Mesenchymal stem cell (in vitro differentiated cells and primary cell): Measurements from ENCODE around the gene BAZ1B.

ENCODE experiments used
- DNase-seq: peaks from one replicate; pipeline ENCODE4 v3.0.0-alpha.2; 2013
- H2AFZ ChIP-seq: one replicate; pipeline ENCODE4 v1.6.1; 2013; ENCODE audit warnings: low read depth, mild to moderate bottlenecking, control low read depth, inconsistent platforms, low read length, moderate library complexity
- H2AK5ac ChIP-seq: 2 replicates; pipeline ENCODE4 v1.6.1; 2013; ENCODE audit warnings: low read length, moderate library complexity, mild to moderate bottlenecking, inconsistent platforms; ENCODE audit not compliant: severe bottlenecking
- H2BK120ac ChIP-seq: one replicate; pipeline ENCODE4 v1.6.1; 2013; ENCODE audit warnings: low read depth, mild to moderate bottlenecking, inconsistent platforms, low read length, moderate library complexity
- H2BK12ac ChIP-seq, 2 experiments: one replicate each; pipeline ENCODE4 v1.6.1; 2013; ENCODE audit warnings: inconsistent platforms in 2 of 2, low read length in 2 of 2, mild to moderate bottlenecking in 2 of 2, moderate library complexity in 2 of 2, control low read depth in 1 of 2
- H2BK15ac ChIP-seq: one replicate; pipeline ENCODE4 v1.6.1; 2013; ENCODE audit warnings: mild to moderate bottlenecking, low read depth, inconsistent platforms; ENCODE audit not compliant: poor library complexity, severe bottlenecking
- H2BK5ac ChIP-seq: 2 replicates; pipeline ENCODE4 v1.6.1; 2013; ENCODE audit warnings: low read depth, mild to moderate bottlenecking, low read length, control low read depth, inconsistent platforms; ENCODE audit not compliant: poor library complexity, severe bottlenecking
- H3K14ac ChIP-seq, 2 experiments: one replicate each; pipeline ENCODE4 v1.6.1; 2013; ENCODE audit warnings: inconsistent platforms in 2 of 2, low read length in 2 of 2, control low read depth in 1 of 2, mild to moderate bottlenecking in 1 of 2, moderate library complexity in 1 of 2
- H3K18ac ChIP-seq, 2 experiments: one replicate each; pipeline ENCODE4 v1.6.1; 2013; ENCODE audit warnings: inconsistent platforms in 2 of 2, low read length in 2 of 2, control low read depth in 1 of 2, low read depth in 1 of 2, mild to moderate bottlenecking in 1 of 2
- H3K23ac ChIP-seq, 2 experiments: one replicate each; pipeline ENCODE4 v1.6.1; 2013; ENCODE audit warnings: inconsistent platforms in 2 of 2, low read length in 2 of 2, mild to moderate bottlenecking in 2 of 2, moderate library complexity in 2 of 2, control low read depth in 1 of 2
- H3K27ac ChIP-seq: 2 replicates; pipeline ENCODE4 v1.5.1; 2013; ENCODE audit warnings: mild to moderate bottlenecking, moderate library complexity, low read length, control low read depth, inconsistent platforms; ENCODE audit not compliant: poor library complexity, severe bottlenecking
- H3K27me3 ChIP-seq, 2 experiments: 2 replicates each; pipeline versions ENCODE4 v1.6.1 to v1.7.0; 2013; ENCODE audit warnings: low read length in 2 of 2, mild to moderate bottlenecking in 2 of 2, moderate library complexity in 2 of 2, control low read depth in 1 of 2, inconsistent platforms in 1 of 2; ENCODE audit not compliant: control insufficient read depth in 1 of 2, insufficient read depth in 1 of 2
- H3K36me3 ChIP-seq, 2 experiments: 2 replicates each; pipeline versions ENCODE4 v1.6.1 to v1.7.0; 2013; ENCODE audit warnings: low read length in 2 of 2, control low read depth in 1 of 2, inconsistent platforms in 1 of 2, low read depth in 1 of 2, mild to moderate bottlenecking in 1 of 2; ENCODE audit not compliant: insufficient read depth in 2 of 2, control insufficient read depth in 1 of 2
- H3K4ac ChIP-seq, 2 experiments: one replicate each; pipeline ENCODE4 v1.6.1; 2013; ENCODE audit warnings: inconsistent platforms in 2 of 2, low read length in 2 of 2, mild to moderate bottlenecking in 2 of 2, moderate library complexity in 2 of 2, control low read depth in 1 of 2, low read depth in 1 of 2
- H3K4me1 ChIP-seq: 2 replicates; pipeline ENCODE4 v1.6.1; 2013; ENCODE audit warnings: low read depth, low read length, control low read depth; ENCODE audit not compliant: control insufficient read depth, insufficient read depth
- H3K4me2 ChIP-seq: 2 replicates; pipeline ENCODE4 v1.6.1; 2013; ENCODE audit warnings: low read length, mild to moderate bottlenecking, inconsistent platforms; ENCODE audit not compliant: poor library complexity, severe bottlenecking
- H3K4me3 ChIP-seq, 2 experiments: 2 replicates each; pipeline versions ENCODE4 v1.5.1 to v1.7.0; 2013; ENCODE audit warnings: low read length in 2 of 2, mild to moderate bottlenecking in 2 of 2, control low read depth in 1 of 2, low read depth in 1 of 2; ENCODE audit not compliant: insufficient read depth in 1 of 2
- H3K79me1 ChIP-seq: replicated peaks from 2 replicates; pipeline ENCODE4 v1.6.1; 2013; ENCODE audit warnings: mild to moderate bottlenecking, control low read depth, low read length, inconsistent platforms; ENCODE audit not compliant: poor library complexity, severe bottlenecking
- H3K9ac ChIP-seq: 2 replicates; pipeline ENCODE4 v1.7.0; 2013; ENCODE audit warnings: mild to moderate bottlenecking, low read length, moderate library complexity
- H3K9me3 ChIP-seq: 2 replicates; pipeline ENCODE4 v1.7.0; 2013; ENCODE audit warnings: mild to moderate bottlenecking, low read length; ENCODE audit not compliant: control insufficient read depth
- H4K8ac ChIP-seq: one replicate; pipeline ENCODE4 v1.6.1; 2013; ENCODE audit warnings: inconsistent platforms, mild to moderate bottlenecking, low read length, moderate library complexity
- H4K91ac ChIP-seq: one replicate; pipeline ENCODE4 v1.6.1; 2013; ENCODE audit warnings: mild to moderate bottlenecking, low read length, inconsistent platforms
- WGBS: methylation state at CpG from one replicate; pipeline ENCODE4 v1.1.7; 2013; ENCODE audit warnings: mixed read lengths; 5-methylcytosine and 5-hydroxymethylcytosine counted together

The BAZ1B gene

GRCh38 chr7:73442222-73442902 lies 79.7 kb downstream of the BAZ1B start:
- H2AK5ac ChIP-seq: no peak overlapping the region
- no peaks in the 10 kb centered on the region for H3K9me3 ChIP-seq
- no peak overlapping the region for H3K4me3 ChIP-seq
- H2AFZ ChIP-seq: no peak overlapping the region
- no peak for DNase-seq
- H3K23ac ChIP-seq: no peak overlapping the region
- H3K4me2 ChIP-seq: no peak overlapping the region
- no peak overlapping the region for H2BK5ac ChIP-seq
- H3K36me3 ChIP-seq: peaks cover 72 to 85% of the 10 kb centered on the region in 2 experiments
- no peak overlapping the region for H4K91ac ChIP-seq
- H3K18ac ChIP-seq: no peak overlapping the region
- no peak overlapping the region for H2BK120ac ChIP-seq
- no peak overlapping the region for H3K9ac ChIP-seq
- peaks cover 27% of the 10 kb centered on the region for H3K79me1 ChIP-seq
- no peak overlapping the region for H3K14ac ChIP-seq
- no peaks in the 10 kb centered on the region for H3K27me3 ChIP-seq
- WGBS: 91% methylated on average over 13 of the region's 13 CpGs
- H2BK12ac ChIP-seq: no peak overlapping the region
- no peak overlapping the region for H4K8ac ChIP-seq
- peaks cover 4% of the 10 kb centered on the region for H3K4me1 ChIP-seq
- no peak overlapping the region for H3K4ac ChIP-seq
- H2BK15ac ChIP-seq: no peak overlapping the region
- no peak overlapping the region for H3K27ac ChIP-seq

- Histone ChIP-seq H3K18ac (no peak overlapping the region), H3K9ac (no peak overlapping the region), H3K27me3 (peaks cover 0 to 17% of the 10 kb centered on the region in 2 experiments), H3K4me2 (no peak overlapping the region), H2BK120ac (no peak overlapping the region), H3K79me1 (peaks cover 10% of the 10 kb centered on the region), H2AK5ac (no peak overlapping the region), H4K91ac (no peak overlapping the region), H2BK15ac (no peak overlapping the region), H2BK5ac (no peak overlapping the region), H4K8ac (peak overlapping the region; percentile 39), H3K27ac (no peak overlapping the region), H3K4me3 (no peak overlapping the region), H3K4me1 (peaks cover 25% of the 10 kb centered on the region), H3K23ac (no peak overlapping the region), H3K9me3 (peaks cover 4% of the 10 kb centered on the region), H3K14ac (no peak overlapping the region), H2BK12ac (no peak overlapping the region), H3K36me3 (peaks cover 54 to 55% of the 10 kb centered on the region in 2 experiments), H3K4ac (no peak overlapping the region), H2AFZ (no peak overlapping the region)
- WGBS: 92% methylated on average over 6 of the region's 7 CpGs
- no peak for DNase-seq
Measured at GRCh38 chr7:73439410-73439704, 82.7 kb downstream of the BAZ1B start.

DNA sequence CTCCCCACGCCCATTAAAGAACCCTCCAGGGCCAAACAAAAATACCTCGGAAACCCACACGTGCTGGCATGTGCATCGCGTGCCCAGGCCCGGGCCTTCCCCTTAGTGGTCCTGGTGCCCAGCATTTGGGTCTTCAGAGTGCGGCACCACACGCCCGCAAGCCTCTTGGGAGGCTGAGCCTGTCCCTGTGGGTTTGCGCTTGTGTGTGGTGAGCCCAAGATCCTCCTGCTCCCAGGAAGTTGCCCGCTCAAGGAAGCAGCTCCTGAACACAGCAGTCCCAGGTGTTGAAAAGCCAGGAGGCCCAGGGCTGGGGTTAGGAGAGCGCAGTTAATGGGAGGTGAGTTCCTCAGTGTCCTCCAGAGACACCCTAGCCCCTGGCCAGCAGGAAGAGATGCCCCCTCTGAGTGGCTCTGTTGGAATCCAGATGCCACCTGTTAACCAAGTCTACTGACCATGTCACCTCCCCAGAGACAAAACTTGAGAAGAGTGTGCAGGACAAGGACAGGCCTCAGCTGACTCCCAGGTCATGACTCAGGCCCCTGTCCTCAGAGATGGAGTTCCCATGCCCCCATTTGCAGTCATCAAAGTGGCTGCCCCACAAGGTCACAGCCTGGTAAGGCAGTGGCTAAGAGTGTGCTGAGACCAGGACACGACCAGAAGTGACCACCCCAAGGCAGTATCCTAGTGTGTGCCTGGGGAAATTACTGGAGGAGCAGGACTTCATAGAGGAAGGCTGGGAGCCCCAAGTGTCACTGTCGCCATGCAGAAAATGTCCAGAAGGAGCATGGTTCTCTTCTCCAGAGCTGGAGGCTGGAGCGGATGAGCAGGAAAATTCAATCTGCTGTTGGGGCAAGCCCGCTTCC lies 83.3 kb downstream of the BAZ1B start:
- H3K18ac ChIP-seq: no peak overlapping the region
- H3K27me3 ChIP-seq: peaks cover 0 to 22% of the 10 kb centered on the region in 2 experiments
- H2AFZ ChIP-seq: no peak overlapping the region
- H3K9me3 ChIP-seq: peaks cover 4% of the 10 kb centered on the region
- H3K79me1 ChIP-seq: peaks cover 9% of the 10 kb centered on the region
- H3K4ac ChIP-seq: no peak overlapping the region
- peaks cover 50 to 52% of the 10 kb centered on the region in 2 experiments for H3K36me3 ChIP-seq
- no peak overlapping the region for H3K9ac ChIP-seq
- no peak for DNase-seq
- no peak overlapping the region for H4K8ac ChIP-seq
- H2BK12ac ChIP-seq: no peak overlapping the region
- WGBS: 92% methylated on average over 16 of the region's 16 CpGs
- H3K4me1 ChIP-seq: peaks cover 30% of the 10 kb centered on the region
- no peak overlapping the region for H2AK5ac ChIP-seq
- H2BK15ac ChIP-seq: no peak overlapping the region
- no peak overlapping the region for H3K4me3 ChIP-seq
- no peak overlapping the region for H3K23ac ChIP-seq
- H3K14ac ChIP-seq: no peak overlapping the region
- no peak overlapping the region for H3K27ac ChIP-seq
- H2BK120ac ChIP-seq: no peak overlapping the region
- H3K4me2 ChIP-seq: no peak overlapping the region
- no peak overlapping the region for H4K91ac ChIP-seq
- H2BK5ac ChIP-seq: no peak overlapping the region

DNA sequence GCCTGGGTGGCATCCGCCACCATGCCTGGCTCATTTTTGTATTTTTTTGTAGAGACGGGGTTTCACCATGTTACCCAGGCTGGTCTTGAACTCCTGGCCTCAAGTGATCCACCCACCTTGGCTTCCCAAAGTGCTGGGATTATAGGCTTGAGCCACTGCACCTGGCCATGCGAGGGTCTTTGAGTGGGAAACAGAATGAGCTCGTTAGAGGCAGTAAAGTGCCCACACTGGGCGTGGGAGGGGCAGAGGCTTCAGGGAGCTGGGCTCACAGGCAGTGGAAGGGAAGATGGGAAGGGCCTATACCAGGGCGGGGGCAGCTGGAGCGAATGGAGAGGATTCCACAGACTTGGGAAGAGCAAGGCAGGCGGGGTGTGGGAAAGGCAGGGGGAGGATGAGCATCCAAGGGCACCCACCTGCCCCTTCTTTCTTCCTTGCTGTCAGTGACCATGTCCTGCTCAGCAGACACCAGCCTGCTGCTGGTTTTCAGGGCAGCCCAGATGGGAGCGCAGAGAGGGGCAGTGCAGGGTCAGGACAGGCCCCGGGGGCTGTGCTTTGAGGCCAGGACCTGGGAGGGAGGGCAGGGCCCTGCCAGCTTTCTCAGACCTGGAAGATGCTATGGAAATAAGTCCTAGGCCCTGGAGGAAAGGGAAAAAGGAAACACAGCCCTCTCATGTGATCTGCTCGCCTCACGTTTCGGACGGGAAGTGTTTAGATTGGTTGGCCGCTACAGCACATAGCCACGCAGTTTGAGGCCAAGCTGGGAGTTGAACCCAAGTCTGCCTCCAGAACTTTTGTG lies 84.3 kb downstream of the BAZ1B start:
- Histone ChIP-seq H3K4me2 (no peak overlapping the region), H3K9ac (no peak overlapping the region), H3K4ac (no peak overlapping the region), H3K4me3 (no peak overlapping the region), H3K36me3 (peaks cover 40 to 44% of the 10 kb centered on the region in 2 experiments), H3K27ac (no peak overlapping the region), H2BK12ac (no peak overlapping the region), H2AK5ac (no peak overlapping the region), H3K14ac (no peak overlapping the region), H3K18ac (no peak overlapping the region), H4K91ac (no peak overlapping the region), H3K23ac (peak overlapping the region in 1 of 2 experiments; percentile 34), H2BK120ac (no peak overlapping the region), H3K4me1 (peaks cover 28% of the 10 kb centered on the region), H4K8ac (peak overlapping the region; percentile 14), H3K27me3 (peaks cover 0 to 22% of the 10 kb centered on the region in 2 experiments), H3K9me3 (peaks cover 4% of the 10 kb centered on the region), H2AFZ (no peak overlapping the region), H2BK5ac (no peak overlapping the region), H3K79me1 (peaks cover 6% of the 10 kb centered on the region), H2BK15ac (no peak overlapping the region)
- no peak for DNase-seq
- 68% methylated on average over 15 of the region's 16 CpGs for WGBS
